ENCODE results near the gene LRRC40. TPM values are rescaled to one million over a fixed set of nuclear protein-coding genes. Genes with fewer than 3 reads are reported as not detected.

LRRC40 gene
- 10 to 100 TPM; 10.3 to 19.2 (median 12.1) TPM for total RNA-seq
- 1 to 10 TPM; 6.1 to 6.7 TPM for polyA plus RNA-seq
- 19.7 reads per million, percentile 50 among the genes with 10 or more reads in this experiment for total RNA-seq

DNA sequence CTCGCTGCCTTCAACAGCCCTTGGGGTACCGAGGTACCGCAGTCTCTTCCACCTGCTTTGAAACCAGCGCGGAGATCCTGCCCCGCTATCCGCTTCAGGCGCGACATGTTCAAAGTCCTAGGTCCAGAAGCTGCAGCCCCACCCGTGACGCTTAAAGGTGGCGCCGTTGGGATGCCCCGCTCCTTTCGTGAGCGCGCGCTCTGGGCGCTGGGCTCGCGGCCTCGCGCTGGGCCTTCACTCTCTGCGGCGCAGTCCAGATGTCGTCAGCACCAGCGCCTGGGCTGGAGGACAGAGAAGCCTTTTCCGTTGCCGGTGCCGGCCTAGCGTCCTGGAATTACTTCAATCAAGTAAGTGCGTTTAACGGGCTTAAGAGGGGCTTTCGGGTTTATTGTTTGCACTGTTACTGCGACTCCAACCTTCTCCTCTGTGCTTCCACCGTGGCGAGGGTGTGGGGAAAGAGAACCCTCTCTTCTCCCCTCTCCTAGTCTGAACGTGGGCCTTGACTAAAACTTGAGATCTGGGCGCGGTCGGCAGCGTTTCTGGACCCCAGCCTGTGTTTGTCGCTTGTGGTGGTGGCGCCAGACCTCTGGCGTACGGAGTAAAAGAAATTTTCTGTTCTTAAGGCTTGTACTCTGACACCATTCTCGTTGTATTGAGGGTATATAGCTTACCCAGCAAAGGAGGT is at the start of gene LRRC40:
Gene LRRC40 (minus strand): TSS at position 146 of the 685 bp plus-strand sequence. CDS start 39 bp downstream, at position 107.
- no peaks in the 10 kb centered on the region for H3K27me3 ChIP-seq (ENCODE audit: control insufficient read depth in 2 of 2, insufficient read depth in 2 of 2, low read length in 2 of 2)
- peak within 1 kb of the TSS; percentile 85 for H3K4me3 ChIP-seq (ENCODE audit: low read length)
- H3K27ac Mint-ChIP-seq: peak within 1 kb of the TSS; percentile 95 to 100 (median 99)
- no peaks in the 10 kb centered on the region for H3K27me3 Mint-ChIP-seq
- no peaks in the 10 kb centered on the region for H3K36me3 ChIP-seq (ENCODE audit: control insufficient read depth in 2 of 3, insufficient read depth in 3 of 3, low read length in 3 of 3)
- H3K4me1 ChIP-seq (ENCODE audit: control insufficient read depth in 2 of 2, insufficient read depth in 2 of 2, low read length in 2 of 2): peaks cover 21 to 22% of the 10 kb centered on the region in 2 donors
- peak; percentile 99 for ATAC-seq
- H3K36me3 Mint-ChIP-seq: peaks cover 0 to 12% (median 5%) of the 10 kb centered on the region in 5 donors
- intact Hi-C loops (cut with micrococcal nuclease): loop anchor here (1.0 to 10.0 kb wide), 6 partner anchors 16 to 1711 kb away; partner anchors contain the start of genes ANKRD13C (in 2 of the 2), CTH (in 2 of the 2), SRSF11 (in 2 of the 2) and ZRANB2 (in 2 of the 2)
- POLR2A ChIA-PET: interaction anchor here (1.0 to 9.1 kb wide), 6 partner anchors 10 to 875 kb away, joined by 3 to 108 read pairs (median 13); partner anchors contain the start of genes ANKRD13C, SRSF11 and ZRANB2
- peaks cover 44 to 92% (median 78%) of the 10 kb centered on the region in 7 donors for H3K4me1 Mint-ChIP-seq
- peaks cover 0 to 5% (median 0%) of the 10 kb centered on the region in 11 donors for H3K9me3 Mint-ChIP-seq
- H3K27ac ChIP-seq (ENCODE audit: low read depth, low read length): peak within 1 kb of the TSS; percentile 96
- peak within 1 kb of the TSS; percentile 87 to 99 (median 98) for H3K4me3 Mint-ChIP-seq
- CTCF ChIA-PET: interaction anchor here (1.0 kb wide), 1 partner anchor 876 kb away, joined by 3 read pairs; the partner anchor contains the start of gene ZRANB2
- no peaks in the 10 kb centered on the region for H3K9me3 ChIP-seq (ENCODE audit: control insufficient read depth in 2 of 3, low read length in 3 of 3)
- peak; percentile 92 to 98 (median 95) for DNase-seq

GRCh38 chr1:70248729-70249128 is 43.4 kb upstream of the LRRC40 start:
- ATAC-seq: no peak
- H3K4me1 Mint-ChIP-seq: peaks cover 0 to 39% (median 13%) of the 10 kb centered on the region in 7 donors
- peak overlapping the region in 2 of 9 donors; percentile 46 to 68 for H3K27ac Mint-ChIP-seq
- H3K9me3 Mint-ChIP-seq: peaks cover 0 to 1% (median 0%) of the 10 kb centered on the region in 11 donors
- Histone ChIP-seq H3K27ac (ENCODE audit: low read depth, low read length) (no peak overlapping the region), H3K4me3 (ENCODE audit: low read length) (no peak overlapping the region), H3K4me1 (ENCODE audit: control insufficient read depth in 2 of 2, insufficient read depth in 2 of 2, low read length in 2 of 2) (no peaks in the 10 kb centered on the region), H3K27me3 (ENCODE audit: control insufficient read depth in 2 of 2, insufficient read depth in 2 of 2, low read length in 2 of 2) (no peaks in the 10 kb centered on the region), H3K9me3 (ENCODE audit: control insufficient read depth in 2 of 3, low read length in 3 of 3) (no peaks in the 10 kb centered on the region), H3K36me3 (ENCODE audit: control insufficient read depth in 2 of 3, insufficient read depth in 3 of 3, low read length in 3 of 3) (peaks cover 26 to 76% (median 55%) of the 10 kb centered on the region in 3 experiments)
- H3K36me3 Mint-ChIP-seq: peaks cover 26 to 58% (median 40%) of the 10 kb centered on the region in 5 donors
- intact Hi-C loops (cut with micrococcal nuclease): loop anchor here (1.0 to 10.0 kb wide), 3 partner anchors 10 to 236 kb away; no protein-coding TSS in a partner anchor
- no peak for DNase-seq
- no peaks in the 10 kb centered on the region for H3K27me3 Mint-ChIP-seq
- ChIA-PET CTCF (no interaction called here), POLR2A (no interaction called here)
- H3K4me3 Mint-ChIP-seq: no peak overlapping the region

GRCh38 chr1:70247768-70248167 is 42.4 kb upstream of the LRRC40 start:
- Histone ChIP-seq H3K36me3 (ENCODE audit: control insufficient read depth in 2 of 3, insufficient read depth in 3 of 3, low read length in 3 of 3) (peaks cover 35 to 85% (median 59%) of the 10 kb centered on the region in 3 experiments), H3K4me3 (ENCODE audit: low read length) (no peak overlapping the region), H3K9me3 (ENCODE audit: control insufficient read depth in 2 of 3, low read length in 3 of 3) (no peaks in the 10 kb centered on the region), H3K4me1 (ENCODE audit: control insufficient read depth in 2 of 2, insufficient read depth in 2 of 2, low read length in 2 of 2) (no peaks in the 10 kb centered on the region), H3K27ac (ENCODE audit: low read depth, low read length) (no peak overlapping the region), H3K27me3 (ENCODE audit: control insufficient read depth in 2 of 2, insufficient read depth in 2 of 2, low read length in 2 of 2) (no peaks in the 10 kb centered on the region)
- Mint-ChIP-seq H3K4me3 (no peak overlapping the region), H3K27me3 (no peaks in the 10 kb centered on the region), H3K27ac (peak overlapping the region in 5 of 9 donors; percentile 21 to 57 (median 46)), H3K4me1 (peaks cover 0 to 40% (median 13%) of the 10 kb centered on the region in 7 donors), H3K36me3 (peaks cover 26 to 62% (median 41%) of the 10 kb centered on the region in 5 donors), H3K9me3 (peaks cover 0 to 1% (median 0%) of the 10 kb centered on the region in 11 donors)
- CTCF ChIA-PET: no interaction called here
- ATAC-seq (no peak), DNase-seq (no peak)
- intact Hi-C loops (cut with micrococcal nuclease): loop anchor here (1.0 to 10.0 kb wide), 3 partner anchors 9 to 237 kb away; no protein-coding TSS in a partner anchor
- POLR2A ChIA-PET: no interaction called here

DNA sequence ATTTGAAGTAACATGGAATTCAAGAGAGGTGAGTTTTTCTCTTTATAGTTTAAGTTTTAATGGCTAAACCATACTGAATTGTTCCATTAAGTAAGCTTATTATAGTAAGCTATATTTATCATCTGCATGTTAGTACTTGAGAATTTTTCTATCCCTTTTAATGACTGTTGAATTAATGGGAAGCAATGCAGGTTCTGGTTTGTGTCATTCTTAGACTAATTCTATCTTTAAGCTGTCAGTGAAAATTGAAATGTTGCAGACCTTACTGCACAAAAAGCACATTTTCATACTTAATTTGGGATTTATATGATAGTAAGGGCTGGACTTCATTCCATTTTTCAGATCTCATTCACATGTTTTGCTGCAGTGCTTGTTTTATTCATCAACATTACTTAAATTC is 41.7 kb upstream of the LRRC40 start:
- Histone ChIP-seq H3K4me1 (ENCODE audit: control insufficient read depth in 2 of 2, insufficient read depth in 2 of 2, low read length in 2 of 2) (no peaks in the 10 kb centered on the region), H3K27ac (ENCODE audit: low read depth, low read length) (no peak overlapping the region), H3K9me3 (ENCODE audit: control insufficient read depth in 2 of 3, low read length in 3 of 3) (no peaks in the 10 kb centered on the region), H3K36me3 (ENCODE audit: control insufficient read depth in 2 of 3, insufficient read depth in 3 of 3, low read length in 3 of 3) (peaks cover 41 to 92% (median 64%) of the 10 kb centered on the region in 3 experiments), H3K4me3 (ENCODE audit: low read length) (no peak overlapping the region), H3K27me3 (ENCODE audit: control insufficient read depth in 2 of 2, insufficient read depth in 2 of 2, low read length in 2 of 2) (no peaks in the 10 kb centered on the region)
- Mint-ChIP-seq H3K4me3 (no peak overlapping the region), H3K36me3 (peaks cover 26 to 62% (median 41%) of the 10 kb centered on the region in 5 donors), H3K9me3 (peaks cover 0 to 1% (median 0%) of the 10 kb centered on the region in 11 donors), H3K27ac (peak overlapping the region in 6 of 9 donors; percentile 17 to 57 (median 23)), H3K4me1 (peaks cover 0 to 40% (median 13%) of the 10 kb centered on the region in 7 donors), H3K27me3 (no peaks in the 10 kb centered on the region)
- ChIA-PET POLR2A (no interaction called here), CTCF (no interaction called here)
- ATAC-seq: no peak
- DNase-seq: no peak
- intact Hi-C loops (cut with micrococcal nuclease): loop anchor here (5.0 to 10.0 kb wide), 2 partner anchors 35 to 238 kb away; no protein-coding TSS in a partner anchor

- no peak overlapping the region for H3K27ac ChIP-seq (ENCODE audit: low read depth, low read length)
- ATAC-seq (no peak), DNase-seq (no peak)
- H3K27ac Mint-ChIP-seq: no peak overlapping the region
- intact Hi-C loops (cut with micrococcal nuclease): loop anchor here in 1 of 2 donors (10.0 kb wide), 1 partner anchor 245 kb away; no protein-coding TSS in a partner anchor
- CTCF ChIA-PET: no interaction called here
- peaks cover 53 to 95% (median 59%) of the 10 kb centered on the region in 3 experiments for H3K36me3 ChIP-seq (ENCODE audit: control insufficient read depth in 2 of 3, insufficient read depth in 3 of 3, low read length in 3 of 3)
- peaks cover 6 to 48% (median 35%) of the 10 kb centered on the region in 5 donors for H3K36me3 Mint-ChIP-seq
- no peak overlapping the region for H3K4me3 Mint-ChIP-seq
- H3K9me3 ChIP-seq (ENCODE audit: control insufficient read depth in 2 of 3, low read length in 3 of 3): no peaks in the 10 kb centered on the region
- POLR2A ChIA-PET: no interaction called here
- no peaks in the 10 kb centered on the region for H3K4me1 ChIP-seq (ENCODE audit: control insufficient read depth in 2 of 2, insufficient read depth in 2 of 2, low read length in 2 of 2)
- H3K27me3 ChIP-seq (ENCODE audit: control insufficient read depth in 2 of 2, insufficient read depth in 2 of 2, low read length in 2 of 2): no peaks in the 10 kb centered on the region
- H3K9me3 Mint-ChIP-seq: peaks cover 0 to 1% (median 0%) of the 10 kb centered on the region in 11 donors
- no peaks in the 10 kb centered on the region for H3K27me3 Mint-ChIP-seq
- H3K4me1 Mint-ChIP-seq: peaks cover 0 to 12% (median 8%) of the 10 kb centered on the region in 7 donors
- no peak overlapping the region for H3K4me3 ChIP-seq (ENCODE audit: low read length)
These were observed 34.6 kb upstream of the LRRC40 start for GRCh38 chr1:70239940-70240339.

- H3K4me3 Mint-ChIP-seq: no peak overlapping the region
- H3K9me3 Mint-ChIP-seq: no peaks in the 10 kb centered on the region
- intact Hi-C loops (cut with micrococcal nuclease): no loop called here
- DNase-seq (no peak), ATAC-seq (no peak)
- ChIA-PET CTCF (no interaction called here), POLR2A (interaction anchor here (1.6 kb wide), 1 partner anchor 14 kb away, joined by 5 read pairs; the partner anchor contains the start of gene SRSF11)
- no peaks in the 10 kb centered on the region for H3K27me3 Mint-ChIP-seq
- no peaks in the 10 kb centered on the region for H3K4me1 ChIP-seq (ENCODE audit: control insufficient read depth in 2 of 2, insufficient read depth in 2 of 2, low read length in 2 of 2)
- H3K4me3 ChIP-seq (ENCODE audit: low read length): no peak overlapping the region
- H3K27ac ChIP-seq (ENCODE audit: low read depth, low read length): no peak overlapping the region
- H3K4me1 Mint-ChIP-seq: peaks cover 6 to 23% (median 17%) of the 10 kb centered on the region in 7 donors
- no peaks in the 10 kb centered on the region for H3K9me3 ChIP-seq (ENCODE audit: control insufficient read depth in 2 of 3, low read length in 3 of 3)
- H3K27ac Mint-ChIP-seq: peak overlapping the region in 2 of 9 donors; percentile 22 to 32
- H3K36me3 ChIP-seq (ENCODE audit: control insufficient read depth in 2 of 3, insufficient read depth in 3 of 3, low read length in 3 of 3): peaks cover 20 to 85% (median 52%) of the 10 kb centered on the region in 3 experiments
- H3K27me3 ChIP-seq (ENCODE audit: control insufficient read depth in 2 of 2, insufficient read depth in 2 of 2, low read length in 2 of 2): no peaks in the 10 kb centered on the region
- H3K36me3 Mint-ChIP-seq: peaks cover 6 to 52% (median 28%) of the 10 kb centered on the region in 5 donors
These were observed 29.4 kb upstream of the LRRC40 start for GRCh38 chr1:70234733-70235132.

Data from naive thymus-derived CD4-positive, alpha-beta T cell (primary cell).